K562 (cell line): ENCODE results near the gene KYAT1. TPM values are rescaled to one million over a fixed set of nuclear protein-coding genes. Genes with fewer than 3 reads are reported as not detected.

Experiments used
- KAT8 ChIP-seq: fragments of 450-650 bp; IDR thresholded peaks from 2 replicates; pipeline ENCODE4 v1.6.1; 2016; ENCODE audit warnings: low read depth, mild to moderate bottlenecking
- NCOA6 ChIP-seq: fragments of 450-650 bp; IDR thresholded peaks from 2 replicates; pipeline ENCODE4 v1.6.1; 2017; ENCODE audit warnings: mild to moderate bottlenecking
- PRPF4 ChIP-seq: fragments of 200-400 bp; formaldehyde crosslinking; IDR thresholded peaks from one replicate; pipeline ENCODE4 v1.6.1; 2017; ENCODE audit warnings: low read length, low read depth, mild to moderate bottlenecking; ENCODE audit not compliant: insufficient read depth, poor library complexity, severe bottlenecking
- TAF1 ChIP-seq: IDR thresholded peaks from 2 replicates; pipeline ENCODE4 v1.6.1; 2011; ENCODE audit warnings: mild to moderate bottlenecking, low read length, moderate library complexity; ENCODE audit not compliant: insufficient read depth, control insufficient read depth, severe bottlenecking; ENCODE audit errors: extremely low read depth
- ZNF75A ChIP-seq: fragments of 450-650 bp; formaldehyde crosslinking; IDR thresholded peaks from 2 replicates; pipeline ENCODE4 v1.4.0; 2020; ENCODE audit warnings: mild to moderate bottlenecking
- polyA plus RNA-seq, 8 experiments: library from polyadenylated mRNA; depleted of rRNA in 4 of 8; stranded (reverse) in 5 of 8; unstranded in 3 of 8; fragments of >200 nt; fragmentation: Nextera tagmentation in 2 of 8; fragmentation: Illumina TruSeq in 1 of 8; extraction: Ambion mirVana in 2 of 8; extraction: Trizol in 1 of 8; gene quantifications; 2 replicates each; pipeline versions ENCODE4 v1.2.1 to v1.2.3, GENCODE V29; 2011 to 2014; ENCODE audit warnings: inconsistent platforms in 1 of 8, missing spikeins in 1 of 8
- total RNA-seq, 7 experiments: library from RNA; depleted of rRNA in 6 of 7; stranded (reverse); fragments of >200 nt in 6 of 7; fragmentation: Illumina TruSeq in 2 of 7; extraction: Trizol in 2 of 7; gene quantifications; 2 replicates each; pipeline versions ENCODE4 v1.2.1 to v1.2.3, GENCODE V29; 2011 to 2021; ENCODE audit warnings: low replicate concordance in 1 of 7
- TF ChIP-seq, protein P1 (sequence below), 2 experiments: fragments of 450-650 bp in 1 of 2; sonication (generic) in 1 of 2; formaldehyde crosslinking in 1 of 2; IDR thresholded peaks; 2 replicates each; pipeline versions ENCODE4 v1.7.1 to v1.9.0; 2016 to 2022; ENCODE audit warnings: inconsistent platforms in 1 of 2, mild to moderate bottlenecking in 1 of 2, missing genetic modification reagents in 1 of 2
- TF ChIP-seq, protein P2 (sequence below): fragments of 250-450 bp; sonication (Bioruptor Pico); IDR thresholded peaks from 2 replicates; pipeline ENCODE4 v1.9.0; 2021; ENCODE audit warnings: mild to moderate bottlenecking

KYAT1 gene
- total and polyA plus RNA-seq, 9 of the 15 experiments (the other 6 are each of a cell fraction or from before 2014, with no cell fraction given): 6.4 to 16.8 (median 11.1) TPM

DNA sequence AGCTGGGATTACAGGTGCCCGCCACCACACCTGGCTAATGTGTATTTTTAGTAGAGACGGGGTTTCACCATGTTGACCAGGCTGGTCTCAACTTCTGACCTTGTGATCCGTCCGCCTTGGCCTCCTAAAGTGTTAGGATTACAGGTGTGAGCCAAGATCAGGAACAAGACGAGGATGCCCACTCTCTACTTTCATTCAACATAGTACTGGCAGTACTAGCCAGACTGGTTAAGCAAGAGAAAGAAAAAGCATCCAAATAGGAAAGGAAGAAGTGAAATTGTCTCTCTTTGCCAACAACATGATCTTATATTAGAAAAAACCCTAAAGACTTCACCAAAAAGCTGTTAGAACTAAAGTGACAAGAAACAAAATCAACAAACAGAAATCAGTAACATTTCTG is 70.9 kb downstream of the KYAT1 start (continued):
- TF ChIP-seq, protein P1, sequence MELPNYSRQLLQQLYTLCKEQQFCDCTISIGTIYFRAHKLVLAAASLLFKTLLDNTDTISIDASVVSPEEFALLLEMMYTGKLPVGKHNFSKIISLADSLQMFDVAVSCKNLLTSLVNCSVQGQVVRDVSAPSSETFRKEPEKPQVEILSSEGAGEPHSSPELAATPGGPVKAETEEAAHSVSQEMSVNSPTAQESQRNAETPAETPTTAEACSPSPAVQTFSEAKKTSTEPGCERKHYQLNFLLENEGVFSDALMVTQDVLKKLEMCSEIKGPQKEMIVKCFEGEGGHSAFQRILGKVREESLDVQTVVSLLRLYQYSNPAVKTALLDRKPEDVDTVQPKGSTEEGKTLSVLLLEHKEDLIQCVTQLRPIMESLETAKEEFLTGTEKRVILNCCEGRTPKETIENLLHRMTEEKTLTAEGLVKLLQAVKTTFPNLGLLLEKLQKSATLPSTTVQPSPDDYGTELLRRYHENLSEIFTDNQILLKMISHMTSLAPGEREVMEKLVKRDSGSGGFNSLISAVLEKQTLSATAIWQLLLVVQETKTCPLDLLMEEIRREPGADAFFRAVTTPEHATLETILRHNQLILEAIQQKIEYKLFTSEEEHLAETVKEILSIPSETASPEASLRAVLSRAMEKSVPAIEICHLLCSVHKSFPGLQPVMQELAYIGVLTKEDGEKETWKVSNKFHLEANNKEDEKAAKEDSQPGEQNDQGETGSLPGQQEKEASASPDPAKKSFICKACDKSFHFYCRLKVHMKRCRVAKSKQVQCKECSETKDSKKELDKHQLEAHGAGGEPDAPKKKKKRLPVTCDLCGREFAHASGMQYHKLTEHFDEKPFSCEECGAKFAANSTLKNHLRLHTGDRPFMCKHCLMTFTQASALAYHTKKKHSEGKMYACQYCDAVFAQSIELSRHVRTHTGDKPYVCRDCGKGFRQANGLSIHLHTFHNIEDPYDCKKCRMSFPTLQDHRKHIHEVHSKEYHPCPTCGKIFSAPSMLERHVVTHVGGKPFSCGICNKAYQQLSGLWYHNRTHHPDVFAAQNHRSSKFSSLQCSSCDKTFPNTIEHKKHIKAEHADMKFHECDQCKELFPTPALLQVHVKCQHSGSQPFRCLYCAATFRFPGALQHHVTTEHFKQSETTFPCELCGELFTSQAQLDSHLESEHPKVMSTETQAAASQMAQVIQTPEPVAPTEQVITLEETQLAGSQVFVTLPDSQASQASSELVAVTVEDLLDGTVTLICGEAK (IDR thresholded peaks at IDR 0.05): no peak
- TF ChIP-seq, protein P1 (CRISPR knock-in tag; IDR thresholded peaks at IDR 0.05): no peak
- TF ChIP-seq ZNF75A (CRISPR knock-in tag) (no peak), KAT8 (no peak), NCOA6 (no peak), TAF1 (no peak), PRPF4 (no peak)
- TF ChIP-seq, protein P2, sequence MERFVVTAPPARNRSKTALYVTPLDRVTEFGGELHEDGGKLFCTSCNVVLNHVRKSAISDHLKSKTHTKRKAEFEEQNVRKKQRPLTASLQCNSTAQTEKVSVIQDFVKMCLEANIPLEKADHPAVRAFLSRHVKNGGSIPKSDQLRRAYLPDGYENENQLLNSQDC (CRISPR knock-in tag): no peak
